Ascending aorta (tissue), 2 donors: Measurements from ENCODE around the gene ELMO1. TPM values are rescaled to one million over a fixed set of nuclear protein-coding genes. Genes with fewer than 3 reads are reported as not detected.

Experiments
- DNase-seq, 2 donors: peaks; one replicate each; pipeline ENCODE4 v3.0.0-alpha.2; 2019; ENCODE audit warnings: low spot score in 2 of 2
- H3K27ac ChIP-seq, 2 donors: fragments of 200-600 bp; sonication (generic); one replicate each; pipeline ENCODE4 v1.5.1; 2016 to 2017; ENCODE audit warnings: mild to moderate bottlenecking in 1 of 2
- H3K27me3 ChIP-seq: fragments of 200-600 bp; sonication (generic); one replicate; pipeline ENCODE4 v1.5.1; 2017
- H3K36me3 ChIP-seq, 2 donors: fragments of 200-600 bp; sonication (generic); one replicate each; pipeline ENCODE4 v1.5.1; 2016
- H3K4me1 ChIP-seq, 2 donors: fragments of 200-600 bp; sonication (generic); one replicate each; pipeline ENCODE4 v1.5.1; 2016 to 2017; ENCODE audit warnings: mild to moderate bottlenecking in 1 of 2
- H3K4me3 ChIP-seq, 2 donors: fragments of 200-600 bp; sonication (generic); one replicate each; pipeline ENCODE4 v1.5.1; 2016 to 2017; ENCODE audit warnings: mild to moderate bottlenecking in 1 of 2
- H3K9me3 ChIP-seq, 2 donors: fragments of 200-600 bp; sonication (generic); one replicate each; pipeline ENCODE4 v1.5.1; 2016
- CTCF ChIP-seq, 3 experiments: fragments of 200-600 bp in 2 of 3; fragments of 450-650 bp in 1 of 3; sonication (generic) in 2 of 3; IDR thresholded peaks; one replicate each; pipeline ENCODE4 v1.5.1; 2016 to 2019; ENCODE audit warnings: antibody characterized with exemption in 3 of 3, mild to moderate bottlenecking in 1 of 3, moderate library complexity in 1 of 3
- intact Hi-C: fragments of 100-400 bp; cut with DNase I; formaldehyde crosslinking; loops from one replicate; pipeline ENCODE4 v1.15.1; 2023
- total RNA-seq: library from RNA; depleted of rRNA; stranded (reverse); fragments of >200 nt; gene quantifications from one replicate; pipeline ENCODE4 v1.1.0, GENCODE V29; 2016

Gene ELMO1
- total RNA-seq, 1 donor from 2014 or later: 40.8 TPM

DNA sequence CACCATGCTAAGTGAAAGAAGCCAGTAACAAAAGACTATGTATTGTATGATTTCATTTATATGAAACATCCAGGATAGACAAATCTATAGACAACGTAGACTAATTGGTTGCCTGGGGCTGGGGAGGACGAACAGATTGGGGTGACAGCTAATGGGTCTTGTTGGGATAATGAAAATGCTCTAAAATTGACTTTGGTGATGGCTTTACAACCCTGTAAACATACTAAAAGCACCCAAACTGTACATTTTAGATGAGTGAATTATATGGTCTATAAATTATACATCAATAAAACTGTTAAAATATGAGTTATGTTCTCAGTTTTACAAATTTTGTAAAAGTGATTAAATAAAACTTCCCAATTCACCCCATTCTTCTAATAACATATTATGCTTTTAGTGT is 261.5 kb downstream of the ELMO1 start:
- no peaks in the 10 kb centered on the region for H3K4me1 ChIP-seq
- H3K27ac ChIP-seq: no peak overlapping the region
- H3K36me3 ChIP-seq: no peaks in the 10 kb centered on the region
- no peak for DNase-seq
- H3K27me3 ChIP-seq: no peaks in the 10 kb centered on the region
- H3K4me3 ChIP-seq: no peak overlapping the region
- H3K9me3 ChIP-seq: no peaks in the 10 kb centered on the region
- intact Hi-C loops: no loop called here
- TF ChIP-seq CTCF (IDR thresholded peaks at IDR 0.05): no peak

GRCh38 chr7:37186753-37187152 is 261.9 kb downstream of the ELMO1 start:
- Histone ChIP-seq H3K9me3 (no peaks in the 10 kb centered on the region), H3K27ac (no peak overlapping the region), H3K27me3 (no peaks in the 10 kb centered on the region), H3K4me1 (no peaks in the 10 kb centered on the region), H3K4me3 (no peak overlapping the region), H3K36me3 (no peaks in the 10 kb centered on the region)
- TF ChIP-seq CTCF (IDR thresholded peaks at IDR 0.05): no peak
- no peak for DNase-seq
- intact Hi-C loops: no loop called here

GRCh38 chr7:37181550-37181932 is 267.1 kb downstream of the ELMO1 start:
- intact Hi-C loops: no loop called here
- no peaks in the 10 kb centered on the region for H3K36me3 ChIP-seq
- no peak overlapping the region for H3K4me3 ChIP-seq
- no peak for TF ChIP-seq CTCF (IDR thresholded peaks at IDR 0.05)
- H3K4me1 ChIP-seq: no peaks in the 10 kb centered on the region
- no peak for DNase-seq
- H3K27ac ChIP-seq: no peak overlapping the region
- H3K9me3 ChIP-seq: no peaks in the 10 kb centered on the region
- no peaks in the 10 kb centered on the region for H3K27me3 ChIP-seq

- DNase-seq: no peak
- Histone ChIP-seq H3K9me3 (no peaks in the 10 kb centered on the region), H3K36me3 (no peaks in the 10 kb centered on the region), H3K4me3 (no peak overlapping the region), H3K27me3 (no peaks in the 10 kb centered on the region), H3K27ac (no peak overlapping the region), H3K4me1 (no peaks in the 10 kb centered on the region)
- no peak for TF ChIP-seq CTCF (IDR thresholded peaks at IDR 0.05)
- intact Hi-C loops: no loop called here
These were observed 267.7 kb downstream of the ELMO1 start for GRCh38 chr7:37180828-37181549.

DNA sequence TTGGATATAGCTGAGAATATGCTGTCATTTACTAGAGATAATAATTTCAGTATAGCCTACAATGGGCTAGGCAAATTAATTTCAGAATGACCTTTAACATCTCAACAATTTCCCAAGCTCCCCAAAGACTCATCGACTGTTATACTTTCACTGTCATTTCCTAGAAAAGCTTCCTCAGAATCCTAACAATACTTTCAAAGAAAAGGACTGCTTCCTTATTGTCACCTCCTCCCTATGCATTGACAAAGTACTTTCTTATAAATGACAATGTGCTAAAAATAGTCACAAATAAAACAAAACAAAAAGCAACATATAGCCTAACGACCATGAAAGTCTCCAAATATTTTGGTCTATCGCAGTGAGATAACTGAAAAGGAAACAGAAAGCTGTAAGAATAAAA is 272.6 kb downstream of the ELMO1 start:
- H3K4me1 ChIP-seq: no peaks in the 10 kb centered on the region
- no peak for TF ChIP-seq CTCF (IDR thresholded peaks at IDR 0.05)
- H3K9me3 ChIP-seq: no peaks in the 10 kb centered on the region
- H3K4me3 ChIP-seq: no peak overlapping the region
- intact Hi-C loops: no loop called here
- no peak overlapping the region for H3K27ac ChIP-seq
- no peaks in the 10 kb centered on the region for H3K36me3 ChIP-seq
- no peak for DNase-seq
- no peaks in the 10 kb centered on the region for H3K27me3 ChIP-seq

DNA sequence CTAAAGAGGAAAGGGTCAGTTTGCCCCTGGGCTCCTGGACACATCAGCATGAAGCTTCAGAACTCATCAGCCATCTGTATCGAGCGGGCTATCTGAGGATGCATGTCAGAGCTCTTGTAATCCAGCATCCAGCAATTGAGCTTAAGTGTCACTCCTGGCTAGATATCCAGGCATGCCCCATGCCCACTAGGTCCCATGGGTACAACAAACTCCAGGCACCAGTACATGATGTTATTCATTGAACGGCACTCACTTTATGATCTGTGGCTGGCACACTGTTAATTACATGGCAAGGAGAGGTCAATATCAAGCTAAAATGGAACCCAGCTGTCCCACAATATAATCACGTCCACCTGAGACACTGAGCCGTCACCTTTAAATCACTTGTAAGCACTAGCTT is 274.2 kb downstream of the ELMO1 start:
- DNase-seq: no peak
- Histone ChIP-seq H3K9me3 (no peaks in the 10 kb centered on the region), H3K27me3 (no peaks in the 10 kb centered on the region), H3K27ac (no peak overlapping the region), H3K36me3 (no peaks in the 10 kb centered on the region), H3K4me1 (no peaks in the 10 kb centered on the region), H3K4me3 (no peak overlapping the region)
- intact Hi-C loops: no loop called here
- TF ChIP-seq CTCF (IDR thresholded peaks at IDR 0.05): no peak
